ENCODE results near the gene TPI1.

GRCh38 chr12:6828781-6829535, 38.4 kb upstream of the TPI1 start:
- TF ChIP-seq CTCF (IDR thresholded peaks at IDR 0.05) (no peak), POLR2A (IDR thresholded peaks at IDR 0.05) (no peak)

Data from lower leg skin (tissue), 3 donors.